OCI-LY1 (cell line): ENCODE data around the gene CXADR.

ENCODE experiments used
- EZH2 ChIP-seq: fragments of 200-600 bp; sonication (generic), shearing (Covaris generic); IDR thresholded peaks from 2 replicates; pipeline ENCODE4 v1.8.0; 2017; ENCODE audit warnings: borderline replicate concordance, mixed run types, mild to moderate bottlenecking, antibody characterized with exemption, low read length, moderate library complexity, mixed read lengths
- TF ChIP-seq, protein P1 (sequence below): fragments of 200-600 bp; sonication (generic), shearing (Covaris generic); IDR thresholded peaks from 2 replicates; pipeline ENCODE4 v1.5.1; 2017; ENCODE audit warnings: mild to moderate bottlenecking, antibody characterized with exemption, low read length, moderate library complexity, mixed read lengths

DNA sequence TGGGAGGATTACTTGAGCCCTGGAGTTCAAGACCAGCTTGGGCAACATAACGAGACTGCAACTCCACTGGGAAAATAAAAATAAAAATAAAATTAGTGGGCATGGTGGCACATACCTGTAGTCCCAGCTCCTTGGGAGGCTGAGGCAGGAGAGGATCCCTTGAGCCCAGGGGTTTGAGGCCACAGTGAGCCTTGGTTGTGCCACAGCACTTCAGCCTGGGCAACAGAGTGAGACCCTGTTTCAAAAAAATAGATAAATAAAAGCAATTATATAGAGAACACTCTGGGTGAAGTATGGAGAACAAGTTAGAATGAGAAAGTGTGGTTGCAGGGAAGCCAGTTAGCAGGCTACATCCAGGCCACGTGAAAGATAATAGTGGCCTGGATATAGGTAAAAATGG is 25.7 kb downstream of the CXADR start:
- TF ChIP-seq, protein P1, sequence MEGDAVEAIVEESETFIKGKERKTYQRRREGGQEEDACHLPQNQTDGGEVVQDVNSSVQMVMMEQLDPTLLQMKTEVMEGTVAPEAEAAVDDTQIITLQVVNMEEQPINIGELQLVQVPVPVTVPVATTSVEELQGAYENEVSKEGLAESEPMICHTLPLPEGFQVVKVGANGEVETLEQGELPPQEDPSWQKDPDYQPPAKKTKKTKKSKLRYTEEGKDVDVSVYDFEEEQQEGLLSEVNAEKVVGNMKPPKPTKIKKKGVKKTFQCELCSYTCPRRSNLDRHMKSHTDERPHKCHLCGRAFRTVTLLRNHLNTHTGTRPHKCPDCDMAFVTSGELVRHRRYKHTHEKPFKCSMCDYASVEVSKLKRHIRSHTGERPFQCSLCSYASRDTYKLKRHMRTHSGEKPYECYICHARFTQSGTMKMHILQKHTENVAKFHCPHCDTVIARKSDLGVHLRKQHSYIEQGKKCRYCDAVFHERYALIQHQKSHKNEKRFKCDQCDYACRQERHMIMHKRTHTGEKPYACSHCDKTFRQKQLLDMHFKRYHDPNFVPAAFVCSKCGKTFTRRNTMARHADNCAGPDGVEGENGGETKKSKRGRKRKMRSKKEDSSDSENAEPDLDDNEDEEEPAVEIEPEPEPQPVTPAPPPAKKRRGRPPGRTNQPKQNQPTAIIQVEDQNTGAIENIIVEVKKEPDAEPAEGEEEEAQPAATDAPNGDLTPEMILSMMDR = no peak
- no peak for TF ChIP-seq EZH2
